ENCODE data around the gene OR10H2.
"Not testable (repeated sequence)": the region's sequence is repeated elsewhere in the genome, so short reads cannot be mapped to it uniquely, and the experiment has no call there.

Gene OR10H2

GRCh38 chr19:15769586-15769985 is 41.8 kb downstream of the OR10H2 start:
- no peak for DNase-seq (ENCODE audit: low read depth in 3 of 3)

GRCh38 chr19:15774159-15774558 is 46.3 kb downstream of the OR10H2 start:
- not testable (repeated sequence) for DNase-seq (ENCODE audit: low read depth in 3 of 3)

GRCh38 chr19:15775249-15775648 is 47.4 kb downstream of the OR10H2 start:
- DNase-seq (ENCODE audit: low read depth in 3 of 3), result no peak

GRCh38 chr19:15776264-15776663 is 48.4 kb downstream of the OR10H2 start:
- no peak for DNase-seq (ENCODE audit: low read depth in 3 of 3)

- no peak for DNase-seq (ENCODE audit: low read depth in 3 of 3)
These were observed 49.5 kb downstream of the OR10H2 start for GRCh38 chr19:15776991-15777970.

Data from stimulated activated CD4-positive, alpha-beta T cell treated with anti-CD3 and anti-CD28 coated beads, TNF-alpha, amount 100 ng/mL, for 48 hours (primary cell).